ENCODE data around the gene CES4A. TPM values are rescaled to one million over a fixed set of nuclear protein-coding genes. Genes with fewer than 3 reads are reported as not detected.

The CES4A gene
- total and polyA plus RNA-seq, 2 of the 13 experiments (the other 11 are each of a cell fraction or from before 2014, with no cell fraction given) = 0.09 to 0.17 TPM

GRCh38 chr16:66979011-66979717 is 9.2 kb upstream of the CES4A start (continued):
- TF ChIP-seq AKNA (CRISPR knock-in tag; IDR thresholded peaks at IDR 0.05; ENCODE audit: borderline replicate concordance) (no peak), HDAC6 (IDR thresholded peaks at IDR 0.05; ENCODE audit: low read depth, low read length) (no peak), RFXANK (CRISPR knock-in tag; IDR thresholded peaks at IDR 0.05) (no peak), DDIT3 (CRISPR knock-in tag; IDR thresholded peaks at IDR 0.05) (no peak), NR1H2 (CRISPR knock-in tag; IDR thresholded peaks at IDR 0.05; ENCODE audit: borderline replicate concordance, low read depth) (no peak), ZBED4 (CRISPR knock-in tag; IDR thresholded peaks at IDR 0.05; ENCODE audit: borderline replicate concordance) (no peak), ZKSCAN8 (CRISPR knock-in tag; IDR thresholded peaks at IDR 0.05; ENCODE audit: borderline replicate concordance) (no peak)
